Body of pancreas (tissue), 4 donors: Measurements from ENCODE around the gene PANX1. TPM values are rescaled to one million over a fixed set of nuclear protein-coding genes. Genes with fewer than 3 reads are reported as not detected.

Experiments used
- ATAC-seq: fragments of 150-250 bp; one replicate; pipeline ENCODE4 v1.9.1; 2016
- DNase-seq, 4 donors: peaks; one replicate each; pipeline ENCODE4 v3.0.0-alpha.2; 2019
- H3K27ac ChIP-seq, 4 donors: fragments of 200-600 bp; sonication (generic); 1 replicate in 3 of 4; 2 replicates in 1 of 4; pipeline versions ENCODE4 v1.5.1 to v1.6.1; 2016 to 2019; ENCODE audit warnings: mild to moderate bottlenecking in 1 of 4, mixed read lengths in 1 of 4, moderate library complexity in 1 of 4
- H3K27me3 ChIP-seq, 2 donors: fragments of 200-600 bp; sonication (generic); one replicate each; pipeline ENCODE4 v1.6.0; 2016; ENCODE audit warnings: mild to moderate bottlenecking in 1 of 2
- H3K36me3 ChIP-seq, 2 donors: fragments of 200-600 bp; sonication (generic); replicated peaks in 1 of 2; 2 replicates each; pipeline ENCODE4 v1.5.1; 2016; ENCODE audit warnings: low read depth in 2 of 2; ENCODE audit not compliant: insufficient read depth in 1 of 2
- H3K4me1 ChIP-seq: fragments of 200-600 bp; sonication (generic); one replicate; pipeline ENCODE4 v1.6.0; 2016
- H3K4me3 ChIP-seq, 2 donors: fragments of 200-600 bp; sonication (generic); 1 replicate in 1 of 2; 2 replicates in 1 of 2; pipeline ENCODE4 v1.5.1; 2016 to 2019
- H3K9me3 ChIP-seq, 3 donors: fragments of 200-600 bp; sonication (generic); 1 replicate in 2 of 3; 2 replicates in 1 of 3; pipeline ENCODE4 v1.5.1; 2016
- POLR2A ChIP-seq, 3 donors: fragments of 450-650 bp; IDR thresholded peaks; one replicate each; pipeline ENCODE4 v1.6.1; 2016; ENCODE audit warnings: antibody characterized with exemption in 3 of 3, mild to moderate bottlenecking in 2 of 3
- WGBS, 2 donors: methylation state at CpG; one replicate each; pipeline ENCODE4 v1.1.5; 2017; 5-methylcytosine and 5-hydroxymethylcytosine counted together
- intact Hi-C: fragments of 100-400 bp; cut with DNase I; formaldehyde crosslinking; loops from one replicate; pipeline ENCODE4 v1.15.1; 2023
- total RNA-seq, 2 donors: library from RNA; depleted of rRNA; stranded (reverse); fragments of >200 nt; gene quantifications; one replicate each; pipeline ENCODE4 v1.1.0, GENCODE V29; 2016
- TF ChIP-seq, protein P1 (sequence below), 7 experiments: fragments of 450-650 bp in 4 of 7; fragments of 200-600 bp in 3 of 7; sonication (generic) in 3 of 7; IDR thresholded peaks; one replicate each; pipeline ENCODE4 v1.5.1; 2016 to 2019; ENCODE audit warnings: antibody characterized with exemption in 7 of 7

Gene PANX1
- total RNA-seq, 2 donors from 2014 or later, result 8.6 to 14.2 TPM

DNA sequence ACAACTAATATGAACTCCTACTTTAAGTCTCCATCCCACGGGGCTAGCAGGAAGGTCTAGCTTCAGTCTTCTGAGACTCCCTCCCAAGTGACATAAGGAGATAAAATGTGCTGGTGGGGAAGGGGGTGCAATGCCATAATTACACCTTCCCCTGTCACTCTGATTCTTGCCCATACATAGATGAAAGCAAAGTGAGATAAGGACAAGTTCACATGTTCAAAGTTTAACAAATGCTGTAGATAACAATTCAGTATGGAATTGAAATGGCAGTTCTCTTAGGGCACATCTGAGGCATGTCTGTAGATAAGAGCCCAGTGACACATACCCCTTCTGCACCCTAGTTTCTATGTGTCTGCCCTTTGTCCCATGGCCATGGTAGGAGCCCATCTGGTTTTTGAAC lies 38.2 kb upstream of the PANX1 start:
- Histone ChIP-seq H3K9me3 (no peaks in the 10 kb centered on the region), H3K36me3 (no peaks in the 10 kb centered on the region), H3K27me3 (no peaks in the 10 kb centered on the region), H3K4me3 (no peak overlapping the region), H3K27ac (no peak overlapping the region), H3K4me1 (no peaks in the 10 kb centered on the region)
- TF ChIP-seq, protein P1, sequence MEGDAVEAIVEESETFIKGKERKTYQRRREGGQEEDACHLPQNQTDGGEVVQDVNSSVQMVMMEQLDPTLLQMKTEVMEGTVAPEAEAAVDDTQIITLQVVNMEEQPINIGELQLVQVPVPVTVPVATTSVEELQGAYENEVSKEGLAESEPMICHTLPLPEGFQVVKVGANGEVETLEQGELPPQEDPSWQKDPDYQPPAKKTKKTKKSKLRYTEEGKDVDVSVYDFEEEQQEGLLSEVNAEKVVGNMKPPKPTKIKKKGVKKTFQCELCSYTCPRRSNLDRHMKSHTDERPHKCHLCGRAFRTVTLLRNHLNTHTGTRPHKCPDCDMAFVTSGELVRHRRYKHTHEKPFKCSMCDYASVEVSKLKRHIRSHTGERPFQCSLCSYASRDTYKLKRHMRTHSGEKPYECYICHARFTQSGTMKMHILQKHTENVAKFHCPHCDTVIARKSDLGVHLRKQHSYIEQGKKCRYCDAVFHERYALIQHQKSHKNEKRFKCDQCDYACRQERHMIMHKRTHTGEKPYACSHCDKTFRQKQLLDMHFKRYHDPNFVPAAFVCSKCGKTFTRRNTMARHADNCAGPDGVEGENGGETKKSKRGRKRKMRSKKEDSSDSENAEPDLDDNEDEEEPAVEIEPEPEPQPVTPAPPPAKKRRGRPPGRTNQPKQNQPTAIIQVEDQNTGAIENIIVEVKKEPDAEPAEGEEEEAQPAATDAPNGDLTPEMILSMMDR (IDR thresholded peaks at IDR 0.05), result no peak
- no peak for TF ChIP-seq POLR2A (IDR thresholded peaks at IDR 0.05)
- intact Hi-C loops, result no loop called here
- no peak for ATAC-seq
- no peak for DNase-seq
- 62 to 76% methylated on average over 1 of the region's 1 CpG for WGBS, 2 donors

DNA sequence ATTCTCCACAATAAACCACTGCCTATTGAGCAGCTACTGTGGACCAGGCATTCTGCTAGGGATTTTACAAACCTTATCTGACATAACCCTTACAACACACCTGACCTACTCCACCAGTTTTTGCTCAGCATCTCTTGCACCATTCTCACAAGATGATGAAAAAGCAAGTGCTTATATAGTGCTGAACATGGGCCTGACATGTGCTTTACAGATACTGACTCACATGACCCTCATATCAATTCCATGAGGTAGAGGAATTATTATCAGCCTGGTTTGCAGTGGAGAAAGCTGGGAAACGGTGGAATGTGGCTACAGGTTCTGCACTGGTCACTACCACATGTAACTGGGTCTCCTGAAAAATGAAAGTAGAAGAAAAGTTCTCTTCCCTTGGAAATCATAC lies 37.5 kb upstream of the PANX1 start:
- TF ChIP-seq, protein P1 (IDR thresholded peaks at IDR 0.05), result no peak
- no peak for TF ChIP-seq POLR2A (IDR thresholded peaks at IDR 0.05)
- no peak for DNase-seq
- H3K36me3 ChIP-seq, result no peaks in the 10 kb centered on the region
- no peaks in the 10 kb centered on the region for H3K9me3 ChIP-seq
- H3K27me3 ChIP-seq, result no peaks in the 10 kb centered on the region
- no peak for ATAC-seq
- no peak overlapping the region for H3K27ac ChIP-seq
- H3K4me3 ChIP-seq, result no peak overlapping the region
- intact Hi-C loops, result no loop called here
- 67 to 88% methylated on average over 1 of the region's 1 CpG for WGBS, 2 donors
- H3K4me1 ChIP-seq, result no peaks in the 10 kb centered on the region

DNA sequence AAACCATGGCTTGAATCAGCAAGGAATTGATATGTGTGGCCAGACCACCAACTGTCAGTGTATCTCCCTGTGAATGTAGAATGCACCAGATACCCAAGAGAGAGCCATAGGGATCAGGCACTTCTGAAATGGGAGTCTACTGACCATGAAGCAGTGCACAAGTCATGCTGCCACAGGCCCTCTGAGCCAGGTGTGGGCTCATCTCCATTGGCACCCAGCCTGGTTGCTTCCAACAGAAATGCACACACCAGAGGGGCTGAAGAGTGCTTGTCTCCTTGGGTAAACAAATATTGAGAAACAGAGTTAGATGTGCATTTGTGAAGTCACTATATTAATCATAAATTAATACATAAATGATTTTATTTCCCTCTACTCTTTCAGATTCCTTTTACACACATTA lies 28.4 kb upstream of the PANX1 start:
- H3K9me3 ChIP-seq, result no peaks in the 10 kb centered on the region
- H3K27me3 ChIP-seq, result no peaks in the 10 kb centered on the region
- intact Hi-C loops, result no loop called here
- TF ChIP-seq, protein P1 (IDR thresholded peaks at IDR 0.05), result no peak
- TF ChIP-seq POLR2A (IDR thresholded peaks at IDR 0.05), result no peak
- DNase-seq (no peak), ATAC-seq (no peak)
- no peak overlapping the region for H3K27ac ChIP-seq
- H3K4me1 ChIP-seq, result no peaks in the 10 kb centered on the region
- no peak overlapping the region for H3K4me3 ChIP-seq
- H3K36me3 ChIP-seq, result no peaks in the 10 kb centered on the region

DNA sequence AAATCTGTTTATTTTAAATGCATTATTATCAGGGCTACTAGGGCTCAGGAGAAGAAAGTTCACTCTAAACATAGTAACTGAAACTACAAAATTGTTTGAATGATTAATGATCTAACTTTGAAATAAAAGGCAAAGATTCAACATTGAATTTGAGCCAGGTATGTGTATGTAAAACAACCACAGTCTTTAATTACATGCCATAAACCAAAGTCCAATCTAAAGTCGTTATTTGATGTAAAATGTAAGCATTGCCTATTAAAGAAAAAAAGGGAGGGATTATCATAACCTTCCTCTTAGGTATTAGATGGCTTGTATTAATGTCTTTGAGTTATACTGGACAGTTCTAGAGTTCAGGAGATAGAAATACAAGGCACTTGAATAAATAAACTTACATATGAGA lies 25.2 kb upstream of the PANX1 start:
- Histone ChIP-seq H3K9me3 (no peaks in the 10 kb centered on the region), H3K4me3 (no peak overlapping the region), H3K27ac (no peak overlapping the region), H3K36me3 (no peaks in the 10 kb centered on the region), H3K4me1 (no peaks in the 10 kb centered on the region), H3K27me3 (no peaks in the 10 kb centered on the region)
- TF ChIP-seq, protein P1 (IDR thresholded peaks at IDR 0.05), result no peak
- TF ChIP-seq POLR2A (IDR thresholded peaks at IDR 0.05), result no peak
- no peak for DNase-seq
- WGBS, 2 donors, result 28 to 36% methylated on average over 1 of the region's 1 CpG
- no peak for ATAC-seq
- intact Hi-C loops, result no loop called here

DNA sequence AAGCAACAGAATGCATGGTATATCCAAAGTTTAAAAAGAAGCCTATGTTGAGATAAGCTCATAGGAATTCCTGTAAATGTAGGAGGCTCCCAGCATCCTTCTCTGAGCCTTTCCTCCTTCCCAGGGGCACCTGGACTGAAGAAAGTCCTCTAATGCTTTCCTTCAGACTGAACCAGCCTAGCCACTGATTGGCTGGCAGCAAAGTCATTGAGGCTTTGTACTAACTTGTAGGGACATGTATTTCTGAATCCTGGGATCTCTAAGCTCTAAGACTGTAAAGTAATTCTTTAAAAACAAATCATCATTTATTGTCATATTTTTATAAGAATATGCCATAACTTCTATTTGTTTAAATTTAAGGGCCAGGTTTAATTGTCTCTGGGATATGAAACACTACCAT lies 23.9 kb upstream of the PANX1 start:
- Histone ChIP-seq H3K27me3 (no peaks in the 10 kb centered on the region), H3K36me3 (no peaks in the 10 kb centered on the region), H3K27ac (no peak overlapping the region), H3K4me3 (no peak overlapping the region), H3K9me3 (no peaks in the 10 kb centered on the region), H3K4me1 (no peaks in the 10 kb centered on the region)
- DNase-seq (no peak), ATAC-seq (no peak)
- TF ChIP-seq POLR2A (IDR thresholded peaks at IDR 0.05), result no peak
- TF ChIP-seq, protein P1 (IDR thresholded peaks at IDR 0.05), result no peak
- intact Hi-C loops, result no loop called here
